Gastroesophageal sphincter (tissue), 3 donors: Measurements from ENCODE around the gene EML4.
"Not testable (repeated sequence)": the region's sequence is repeated elsewhere in the genome, so short reads cannot be mapped to it uniquely, and the experiment has no call there.

ENCODE experiments used
- POLR2A ChIP-seq, 2 donors: fragments of 450-650 bp; IDR thresholded peaks; one replicate each; pipeline ENCODE4 v1.6.1; 2017; ENCODE audit warnings: antibody characterized with exemption in 2 of 2, mild to moderate bottlenecking in 2 of 2, moderate library complexity in 1 of 2
- TF ChIP-seq, protein P1 (sequence below), 4 experiments: fragments of 200-600 bp in 2 of 4; fragments of 450-650 bp in 2 of 4; sonication (generic) in 1 of 4; IDR thresholded peaks; one replicate each; pipeline ENCODE4 v1.5.1; 2017 to 2019; ENCODE audit warnings: antibody characterized with exemption in 4 of 4, mild to moderate bottlenecking in 2 of 4, moderate library complexity in 2 of 4

DNA sequence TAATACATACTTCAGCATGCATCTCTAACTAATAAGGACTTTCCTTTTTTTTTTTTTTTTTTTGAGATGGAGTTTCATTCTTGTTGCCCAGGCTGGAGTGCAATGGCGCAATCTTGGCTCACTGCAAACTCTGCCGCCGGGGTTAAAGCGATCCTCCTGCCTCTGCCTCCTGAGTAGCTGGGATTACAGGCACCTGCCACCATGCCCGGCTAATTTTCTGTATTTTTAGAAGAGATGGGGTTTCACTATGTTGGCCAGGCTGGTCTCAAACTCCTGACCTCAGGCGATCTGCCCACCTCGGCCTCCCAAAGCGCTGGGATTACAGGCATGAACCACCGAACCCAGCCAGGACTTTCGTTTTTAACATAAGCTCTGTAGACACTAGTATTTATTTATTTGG lies 42.3 kb upstream of the EML4 start:
- TF ChIP-seq POLR2A (IDR thresholded peaks at IDR 0.05): not testable (repeated sequence)
- TF ChIP-seq, protein P1, sequence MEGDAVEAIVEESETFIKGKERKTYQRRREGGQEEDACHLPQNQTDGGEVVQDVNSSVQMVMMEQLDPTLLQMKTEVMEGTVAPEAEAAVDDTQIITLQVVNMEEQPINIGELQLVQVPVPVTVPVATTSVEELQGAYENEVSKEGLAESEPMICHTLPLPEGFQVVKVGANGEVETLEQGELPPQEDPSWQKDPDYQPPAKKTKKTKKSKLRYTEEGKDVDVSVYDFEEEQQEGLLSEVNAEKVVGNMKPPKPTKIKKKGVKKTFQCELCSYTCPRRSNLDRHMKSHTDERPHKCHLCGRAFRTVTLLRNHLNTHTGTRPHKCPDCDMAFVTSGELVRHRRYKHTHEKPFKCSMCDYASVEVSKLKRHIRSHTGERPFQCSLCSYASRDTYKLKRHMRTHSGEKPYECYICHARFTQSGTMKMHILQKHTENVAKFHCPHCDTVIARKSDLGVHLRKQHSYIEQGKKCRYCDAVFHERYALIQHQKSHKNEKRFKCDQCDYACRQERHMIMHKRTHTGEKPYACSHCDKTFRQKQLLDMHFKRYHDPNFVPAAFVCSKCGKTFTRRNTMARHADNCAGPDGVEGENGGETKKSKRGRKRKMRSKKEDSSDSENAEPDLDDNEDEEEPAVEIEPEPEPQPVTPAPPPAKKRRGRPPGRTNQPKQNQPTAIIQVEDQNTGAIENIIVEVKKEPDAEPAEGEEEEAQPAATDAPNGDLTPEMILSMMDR (IDR thresholded peaks at IDR 0.05): not testable (repeated sequence)
